MG63 (cell line): ENCODE data around the gene TCIRG1. TPM values are rescaled to one million over a fixed set of nuclear protein-coding genes. Genes with fewer than 3 reads are reported as not detected.
"Not testable (repeated sequence)": the region's sequence is repeated elsewhere in the genome, so short reads cannot be mapped to it uniquely, and the experiment has no call there.

Experiments used
- DNase-seq: peaks from one replicate; pipeline ENCODE4 v3.0.0-alpha.2; 2020
- H3K27me3 ChIP-seq: fragments of 250-450 bp; sonication (Bioruptor Pico); 2 replicates; pipeline ENCODE4 v1.5.1; 2020; ENCODE audit warnings: mild to moderate bottlenecking, moderate library complexity
- H3K36me3 ChIP-seq: fragments of 250-450 bp; sonication (Bioruptor Pico); 2 replicates; pipeline ENCODE4 v1.5.1; 2020; ENCODE audit warnings: mild to moderate bottlenecking, moderate library complexity
- H3K4me3 ChIP-seq: fragments of 250-450 bp; sonication (Bioruptor Pico); 2 replicates; pipeline ENCODE4 v1.5.1; 2020; ENCODE audit warnings: mild to moderate bottlenecking, moderate library complexity
- H3K9me3 ChIP-seq: fragments of 250-450 bp; sonication (Bioruptor Pico); 2 replicates; pipeline ENCODE4 v1.5.1; 2020; ENCODE audit warnings: mild to moderate bottlenecking, moderate library complexity
- total RNA-seq: library from RNA; depleted of rRNA; stranded (reverse); fragments of >200 nt; shearing (Covaris generic); gene quantifications from 2 replicates; pipeline ENCODE4 v1.2.3, GENCODE V29; 2014; ENCODE audit warnings: low replicate concordance

The TCIRG1 gene
- total RNA-seq, 1 experiment from 2014 or later: 26.4 TPM

DNA sequence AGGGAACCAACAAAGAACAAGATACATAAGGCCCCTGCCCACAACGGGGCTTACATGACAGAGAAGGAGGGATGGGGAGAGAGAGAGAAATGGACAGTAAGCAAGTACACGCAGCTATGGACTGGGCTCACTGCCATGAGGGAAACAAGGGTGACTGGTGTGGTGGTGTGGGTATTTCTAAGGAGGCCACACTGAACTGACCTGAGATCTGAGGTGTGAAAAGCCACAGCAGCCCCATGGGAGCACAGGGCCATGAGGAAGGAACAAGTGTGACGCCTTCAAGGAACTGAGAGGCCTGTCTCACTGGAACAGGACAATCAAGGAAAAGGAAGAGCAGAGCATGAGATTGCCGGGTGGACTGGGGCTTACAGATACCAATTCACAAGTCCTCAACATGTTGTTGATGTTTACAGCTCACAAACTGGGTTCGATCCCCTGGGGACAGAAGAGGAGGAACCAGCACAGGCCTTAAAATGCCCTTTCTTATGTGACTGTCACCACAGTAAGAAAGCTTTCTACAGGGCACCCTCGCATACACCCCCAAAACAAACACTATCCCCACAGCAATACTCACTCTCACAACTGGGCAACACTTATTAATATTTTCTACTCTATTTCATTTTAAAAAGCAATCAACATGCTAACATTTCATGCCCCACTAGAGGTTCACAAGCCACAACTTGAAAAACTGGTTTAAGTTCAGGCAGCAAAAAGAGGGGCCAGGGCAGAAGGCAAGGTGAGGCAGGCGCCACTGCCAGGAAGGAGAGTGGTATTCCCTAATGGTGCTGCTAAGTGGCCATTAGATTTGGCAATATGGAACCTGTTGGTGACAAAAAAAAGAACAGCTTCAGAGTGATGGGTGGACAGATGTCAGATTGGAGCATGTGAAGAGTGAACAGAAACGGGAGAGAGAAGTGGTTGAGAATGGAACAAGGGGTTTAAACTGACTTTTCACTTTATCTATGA is 39.1 kb downstream of the TCIRG1 start:
- no peak overlapping the region for H3K4me3 ChIP-seq
- no peaks in the 10 kb centered on the region for H3K27me3 ChIP-seq
- H3K36me3 ChIP-seq: no peaks in the 10 kb centered on the region
- no peak for DNase-seq
- no peaks in the 10 kb centered on the region for H3K9me3 ChIP-seq

DNA sequence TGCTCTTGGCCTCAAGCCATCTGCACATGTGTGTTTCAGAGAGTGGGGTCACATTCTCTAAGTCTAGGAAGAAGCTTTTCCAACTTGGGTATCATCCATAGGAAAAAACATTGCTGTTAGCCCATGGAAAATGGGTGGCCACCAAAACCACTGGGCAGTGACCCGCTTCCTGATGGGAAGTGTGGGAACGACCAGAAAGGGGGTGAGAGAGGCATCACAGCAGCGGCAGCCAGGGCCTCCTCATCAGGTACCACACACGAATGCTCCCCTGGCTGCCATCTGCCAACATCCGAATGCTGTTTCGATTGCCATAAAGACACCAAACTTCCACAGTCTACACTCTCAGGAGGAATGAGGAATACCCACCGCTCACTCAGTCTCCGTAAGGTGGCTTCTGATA is 42.0 kb downstream of the TCIRG1 start:
- no peak overlapping the region for H3K4me3 ChIP-seq
- no peaks in the 10 kb centered on the region for H3K36me3 ChIP-seq
- H3K9me3 ChIP-seq: no peaks in the 10 kb centered on the region
- H3K27me3 ChIP-seq: no peaks in the 10 kb centered on the region
- DNase-seq: no peak

DNA sequence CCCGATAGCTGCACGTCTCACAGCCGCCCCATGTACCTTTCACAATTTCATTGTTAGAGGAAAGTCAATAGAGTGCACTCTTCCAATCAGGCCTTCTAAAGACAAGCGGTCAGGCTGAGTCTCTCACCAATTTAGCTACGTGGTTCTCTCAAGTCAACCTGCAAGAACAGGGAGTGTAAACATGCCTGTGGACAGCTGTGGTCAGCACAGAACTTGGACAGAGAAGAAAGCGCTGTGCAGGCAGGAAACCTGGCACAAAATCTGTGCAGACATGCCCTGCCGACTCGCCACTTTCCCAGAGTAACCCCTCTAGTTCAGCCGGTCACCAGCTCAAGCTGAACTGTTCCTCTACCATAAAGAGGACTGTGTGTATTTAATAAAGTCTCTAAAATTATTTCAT is 42.9 kb downstream of the TCIRG1 start:
- no peak for DNase-seq
- Histone ChIP-seq H3K9me3 (no peaks in the 10 kb centered on the region), H3K27me3 (no peaks in the 10 kb centered on the region), H3K36me3 (no peaks in the 10 kb centered on the region), H3K4me3 (no peak overlapping the region)

DNA sequence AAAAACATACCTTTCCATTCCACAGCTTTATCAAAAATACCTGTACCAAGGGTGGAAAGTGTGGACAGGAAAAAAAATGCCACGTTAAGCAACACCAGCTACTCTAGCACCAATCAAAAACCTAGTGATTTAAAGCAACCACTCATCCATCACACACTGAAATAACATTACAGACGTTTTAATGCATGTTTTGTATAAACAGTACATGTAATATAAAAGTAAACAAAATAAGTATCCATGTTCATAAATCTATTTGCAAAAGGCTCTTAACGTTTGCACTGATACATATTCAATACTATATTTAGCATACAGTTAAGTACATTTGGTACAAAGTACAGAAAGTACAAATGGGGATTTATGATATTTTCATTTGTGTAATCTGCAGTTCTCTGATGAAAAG is 43.7 kb downstream of the TCIRG1 start:
- no peak overlapping the region for H3K4me3 ChIP-seq
- DNase-seq: no peak

DNA sequence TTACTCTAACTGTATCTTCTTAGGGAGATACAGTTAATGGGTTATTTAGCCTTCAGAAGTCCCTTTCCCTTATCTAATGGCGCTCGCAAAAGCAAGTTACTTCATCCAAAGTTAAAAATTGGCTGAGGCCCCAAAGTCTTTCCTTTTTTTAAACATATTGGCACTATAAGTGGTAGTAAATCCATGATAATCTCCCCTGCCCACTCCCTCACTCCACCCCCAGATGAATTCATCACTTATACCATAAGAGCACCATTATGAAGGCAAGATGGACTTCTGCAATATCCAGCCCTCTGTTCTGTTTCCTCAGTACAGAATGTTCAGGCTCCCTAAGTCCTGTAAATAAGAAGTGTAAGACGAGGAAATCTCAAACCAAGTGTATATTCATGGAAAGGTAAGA is 44.7 kb downstream of the TCIRG1 start:
- DNase-seq: no peak
- no peak overlapping the region for H3K4me3 ChIP-seq

More for the DNA sequence above, 43.7 kb downstream of the TCIRG1 start:
- Histone ChIP-seq H3K27me3 (no peaks in the 10 kb centered on the region), H3K9me3 (no peaks in the 10 kb centered on the region), H3K36me3 (no peaks in the 10 kb centered on the region)

DNA sequence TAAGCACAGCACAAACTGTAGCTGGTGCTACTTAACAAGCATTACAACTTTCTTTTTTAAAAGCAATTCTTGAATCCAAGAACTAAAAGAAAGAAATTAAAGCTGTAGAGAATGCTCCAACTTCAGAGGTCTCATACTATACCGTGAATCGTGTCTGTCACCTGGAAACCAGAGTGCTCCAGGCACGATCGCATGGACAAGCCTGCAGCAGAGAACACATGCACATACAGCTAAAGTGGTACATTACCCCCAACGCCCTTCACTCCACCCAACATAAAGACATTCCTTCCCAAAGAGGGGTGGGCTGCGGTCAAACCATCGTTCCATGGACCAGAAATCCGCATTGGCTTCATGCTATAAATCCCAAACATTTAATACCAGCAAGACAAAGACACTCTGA is 50.9 kb downstream of the TCIRG1 start:
- 0 out of 2 replicates have a peak, but pooled peaks cover 3% of the 10 kb centered on the region for H3K36me3 ChIP-seq
- H3K9me3 ChIP-seq: no peaks in the 10 kb centered on the region
- no peaks in the 10 kb centered on the region for H3K27me3 ChIP-seq
- no peak overlapping the region for H3K4me3 ChIP-seq
- DNase-seq: no peak

More for the DNA sequence above, 44.7 kb downstream of the TCIRG1 start:
- H3K27me3 ChIP-seq: no peaks in the 10 kb centered on the region
- H3K36me3 ChIP-seq: no peaks in the 10 kb centered on the region
- H3K9me3 ChIP-seq: no peaks in the 10 kb centered on the region

DNA sequence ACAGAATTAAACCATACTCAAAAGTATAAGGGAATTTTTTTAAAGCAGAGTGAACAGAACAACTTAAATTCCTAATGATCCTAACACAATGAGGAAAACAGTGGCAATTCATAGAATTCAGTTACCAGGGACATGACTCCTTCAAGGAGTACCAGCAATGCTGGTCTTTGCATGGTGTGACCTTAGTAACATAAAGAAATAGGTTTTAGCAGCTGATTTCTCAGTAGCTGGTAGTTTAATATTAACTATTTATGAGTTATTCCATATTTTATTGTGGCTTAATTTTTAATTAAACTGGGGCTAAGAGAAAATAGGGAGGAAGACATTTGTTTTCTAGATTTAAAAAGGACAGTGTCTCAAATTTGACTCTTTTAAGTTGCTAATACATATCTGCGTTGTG is 51.5 kb downstream of the TCIRG1 start:
- 0 out of 2 replicates have a peak, but pooled peaks cover 3% of the 10 kb centered on the region for H3K36me3 ChIP-seq
- no peak for DNase-seq
- no peak overlapping the region for H3K4me3 ChIP-seq
- H3K27me3 ChIP-seq: no peaks in the 10 kb centered on the region
- H3K9me3 ChIP-seq: no peaks in the 10 kb centered on the region

DNA sequence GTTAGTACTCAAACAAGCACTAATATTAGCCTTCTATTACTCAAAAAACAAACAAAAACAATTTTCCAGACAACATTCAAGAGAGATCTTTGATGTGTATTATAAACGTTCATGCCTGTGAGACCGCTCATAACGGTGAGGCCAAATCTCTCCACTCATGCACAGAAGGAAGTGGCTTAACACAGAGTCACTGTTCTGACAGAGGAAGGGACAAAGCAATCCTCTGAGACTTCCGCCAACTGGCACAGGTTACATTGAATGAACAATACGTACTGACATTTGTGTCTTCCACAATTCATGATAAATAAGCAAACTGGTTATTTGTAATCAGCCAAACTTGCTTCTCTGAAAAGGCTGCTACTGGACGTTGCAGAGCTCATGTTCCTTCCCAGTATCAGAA is 51.9 kb downstream of the TCIRG1 start:
- peak; percentile 36 for DNase-seq
- H3K4me3 ChIP-seq: no peak overlapping the region
- no peaks in the 10 kb centered on the region for H3K27me3 ChIP-seq
- 0 out of 2 replicates have a peak, but pooled peaks cover 3% of the 10 kb centered on the region for H3K36me3 ChIP-seq
- no peaks in the 10 kb centered on the region for H3K9me3 ChIP-seq

DNA sequence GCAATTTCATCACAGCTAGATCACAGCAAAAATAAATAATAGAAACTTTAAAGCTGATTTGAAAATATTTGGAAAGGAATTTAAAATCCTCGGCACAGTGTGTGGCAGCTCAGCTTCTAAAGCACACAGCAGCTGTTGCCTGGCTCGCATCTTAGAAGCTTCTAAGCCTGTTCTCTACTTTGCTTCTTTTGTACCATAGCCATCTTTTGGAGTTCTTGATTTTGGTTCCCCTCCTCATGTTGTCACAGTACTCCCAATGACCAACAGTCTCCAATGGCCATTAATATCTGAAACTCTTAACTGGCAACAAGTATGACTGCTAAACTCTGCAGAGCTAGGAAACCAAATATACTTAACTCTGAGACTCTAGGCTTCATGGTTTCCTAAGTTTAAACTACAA is 53.6 kb downstream of the TCIRG1 start:
- H3K9me3 ChIP-seq: no peaks in the 10 kb centered on the region
- 0 out of 2 replicates have a peak, but pooled peaks cover 3% of the 10 kb centered on the region for H3K36me3 ChIP-seq
- H3K4me3 ChIP-seq: no peak overlapping the region

DNA sequence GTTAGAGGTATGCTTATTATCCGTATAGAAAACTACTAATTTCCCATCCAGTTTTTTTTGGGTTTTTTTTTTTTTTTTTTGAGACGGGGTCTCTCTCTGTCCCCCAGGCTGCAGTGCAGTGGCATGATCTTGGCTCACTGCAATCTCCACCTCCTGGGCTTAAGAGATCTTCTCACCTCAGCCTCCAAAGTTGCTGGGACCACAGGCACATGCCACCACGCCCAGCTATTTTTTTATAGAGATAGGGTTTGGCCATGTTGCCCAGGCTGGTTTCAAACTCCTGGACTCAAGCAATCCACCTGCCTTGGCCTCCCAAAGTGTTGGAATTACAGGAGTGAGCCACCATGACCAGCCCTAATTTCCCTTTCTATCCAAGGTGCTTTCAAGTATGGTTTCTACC is 54.1 kb downstream of the TCIRG1 start:
- H3K4me3 ChIP-seq, DNase-seq, H3K36me3 ChIP-seq, H3K9me3 ChIP-seq, H3K27me3 ChIP-seq: not testable (repeated sequence)

More for the DNA sequence above, 53.6 kb downstream of the TCIRG1 start:
- DNase-seq: no peak
- no peaks in the 10 kb centered on the region for H3K27me3 ChIP-seq

DNA sequence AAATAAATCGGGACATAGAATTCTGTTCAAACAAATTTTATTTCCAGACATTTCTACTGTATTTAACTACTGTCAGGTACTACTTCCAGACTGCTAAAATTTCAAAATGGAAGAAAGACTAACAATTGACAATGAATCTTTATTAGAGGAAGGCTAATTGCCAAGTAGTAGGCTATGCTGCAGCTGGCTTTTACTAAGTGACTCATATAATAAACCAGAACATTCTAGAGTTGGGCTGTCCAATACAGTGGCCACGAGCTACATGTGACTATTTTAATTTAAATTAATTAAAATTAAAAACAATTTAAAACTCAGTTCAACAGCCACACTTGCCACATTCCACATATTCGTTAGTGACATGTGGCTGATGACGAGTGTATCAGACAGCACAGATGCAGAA is 54.7 kb downstream of the TCIRG1 start:
- Histone ChIP-seq H3K4me3 (no peak overlapping the region), H3K9me3 (no peaks in the 10 kb centered on the region), H3K36me3 (0 out of 2 replicates have a peak, but pooled peaks cover 3% of the 10 kb centered on the region), H3K27me3 (no peaks in the 10 kb centered on the region)
- DNase-seq: no peak

DNA sequence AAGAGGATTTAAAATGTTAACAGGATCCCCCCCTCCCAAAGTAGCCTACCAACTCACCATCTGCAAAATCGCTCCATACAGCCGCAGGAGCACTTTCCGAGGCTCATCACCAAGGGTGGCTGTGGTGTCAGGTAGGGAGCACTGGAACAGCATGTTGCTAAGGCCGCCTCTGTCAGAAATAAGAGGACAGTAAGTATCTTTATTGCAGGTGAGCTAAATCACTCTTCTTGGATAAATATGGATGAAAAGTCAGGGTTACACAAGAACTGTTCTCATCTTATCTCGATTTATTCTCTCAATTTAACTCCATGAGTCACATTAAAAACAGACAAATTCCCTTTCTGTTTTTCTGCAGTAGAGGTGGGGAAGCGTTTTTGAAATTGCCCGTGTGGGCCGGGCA is 58.1 kb downstream of the TCIRG1 start:
- Histone ChIP-seq H3K36me3 (0 out of 2 replicates have a peak, but pooled peaks cover 3% of the 10 kb centered on the region), H3K4me3 (no peak overlapping the region), H3K9me3 (no peaks in the 10 kb centered on the region), H3K27me3 (no peaks in the 10 kb centered on the region)
- DNase-seq: no peak

DNA sequence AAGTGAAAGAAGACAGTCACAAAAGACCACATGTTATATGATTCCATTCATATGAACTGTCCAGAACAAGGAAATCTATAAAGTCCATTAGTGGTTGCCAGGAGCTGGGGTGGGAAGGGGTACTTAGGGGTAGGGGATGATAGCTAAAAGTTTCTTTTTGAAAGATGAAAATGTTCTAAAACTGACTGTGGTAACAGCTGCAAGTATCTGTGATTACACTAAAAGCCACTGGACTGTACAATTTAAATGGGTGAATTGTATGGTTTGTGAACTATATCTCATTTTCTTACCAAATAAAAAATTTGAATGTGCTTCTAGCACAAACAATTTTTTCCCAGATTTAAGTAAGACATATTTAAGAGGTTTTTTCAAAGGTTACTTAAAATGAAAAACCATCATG is 60.2 kb downstream of the TCIRG1 start:
- no peak for DNase-seq
- no peak overlapping the region for H3K4me3 ChIP-seq
- no peaks in the 10 kb centered on the region for H3K27me3 ChIP-seq
- H3K9me3 ChIP-seq: no peaks in the 10 kb centered on the region
- H3K36me3 ChIP-seq: 0 out of 2 replicates have a peak, but pooled peaks cover under 1% of the 10 kb centered on the region

DNA sequence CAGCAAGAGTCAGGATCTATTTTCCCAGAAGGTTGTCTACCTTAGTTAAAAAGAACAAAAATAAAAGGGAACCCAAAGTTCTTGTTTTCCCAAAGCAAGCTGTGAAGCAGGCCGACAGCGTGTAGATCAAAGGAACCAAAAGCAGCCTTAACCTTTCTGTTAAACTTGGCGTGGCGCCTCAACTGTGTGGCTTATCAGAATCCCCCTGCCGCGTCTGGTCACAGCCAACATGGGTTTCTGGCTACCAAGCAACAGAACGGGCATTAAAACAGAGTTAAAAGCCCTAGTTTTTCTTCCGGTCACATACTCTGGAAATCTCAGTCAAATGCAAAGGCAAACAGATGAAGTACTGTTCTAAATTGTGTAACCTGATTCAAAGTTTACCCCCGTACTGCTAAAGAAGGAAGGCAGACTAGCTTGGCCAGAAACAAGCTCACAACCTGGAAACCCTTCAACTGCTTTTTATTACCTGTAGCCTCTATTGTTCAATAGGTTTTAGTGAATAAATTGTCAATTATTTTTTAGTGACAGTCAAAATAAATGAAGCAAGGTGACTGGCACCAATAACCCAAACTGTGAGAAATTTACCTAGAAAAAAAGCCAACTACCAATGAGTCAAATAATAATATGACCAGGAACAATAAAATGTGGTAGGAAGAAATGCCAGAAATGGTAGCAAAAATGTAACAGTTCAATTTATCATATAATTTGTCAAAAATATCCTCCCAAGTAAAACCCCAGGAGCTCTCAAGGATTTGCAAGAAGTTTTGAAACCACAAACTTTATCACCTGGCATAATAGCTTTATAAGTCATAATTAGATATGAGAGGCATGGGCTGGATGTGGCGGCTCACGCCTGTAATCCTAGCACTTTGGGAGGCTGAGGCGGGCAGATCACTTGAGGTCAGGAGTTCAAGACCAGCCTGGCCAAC is 60.9 kb downstream of the TCIRG1 start:
- no peak overlapping the region for H3K4me3 ChIP-seq
- no peaks in the 10 kb centered on the region for H3K36me3 ChIP-seq
- no peak for DNase-seq
- H3K27me3 ChIP-seq: no peaks in the 10 kb centered on the region
- H3K9me3 ChIP-seq: no peaks in the 10 kb centered on the region
